Endothelial cell (in vitro differentiated cells): ENCODE measurements around the gene STAM. TPM values are rescaled to one million over a fixed set of nuclear protein-coding genes. Genes with fewer than 3 reads are reported as not detected.
A peak's percentile ranks its signal among the peaks of the same experiment; 100 is the strongest.

Source experiments
- DNase-seq: peaks from one replicate; pipeline ENCODE4 v3.0.0; 2021; ENCODE audit warnings: low spot score
- H3K27ac Mint-ChIP-seq: one replicate; pipeline ENCODE4 v1.8.0; 2021; ENCODE audit warnings: mixed read lengths, inconsistent platforms; ENCODE audit not compliant: unreplicated experiment
- H3K27me3 Mint-ChIP-seq: one replicate; pipeline ENCODE4 v1.8.0; 2021; ENCODE audit warnings: mild to moderate bottlenecking, moderate library complexity, mixed read lengths, inconsistent platforms; ENCODE audit not compliant: unreplicated experiment
- H3K36me3 Mint-ChIP-seq: one replicate; pipeline ENCODE4 v1.8.0; 2021; ENCODE audit warnings: mild to moderate bottlenecking, low read depth, mixed read lengths, inconsistent platforms; ENCODE audit not compliant: unreplicated experiment
- H3K4me1 Mint-ChIP-seq: one replicate; pipeline ENCODE4 v1.8.0; 2021; ENCODE audit warnings: mild to moderate bottlenecking, mixed read lengths, inconsistent platforms; ENCODE audit not compliant: unreplicated experiment
- H3K4me3 Mint-ChIP-seq: one replicate; pipeline ENCODE4 v1.8.0; 2021; ENCODE audit warnings: mild to moderate bottlenecking, mixed read lengths, inconsistent platforms; ENCODE audit not compliant: unreplicated experiment
- H3K9me3 Mint-ChIP-seq: one replicate; pipeline ENCODE4 v1.8.0; 2021; ENCODE audit warnings: mixed read lengths, inconsistent platforms; ENCODE audit not compliant: unreplicated experiment
- total RNA-seq: library from RNA; stranded (reverse); fragmentation: NEBNext Ultra II Directional; extraction: Animal tissue kit (Norgen Biotek cat#: 25700); gene quantifications from one replicate; pipeline ENCODE4 v1.2.1, GENCODE V29; 2021; ENCODE audit not compliant: unreplicated experiment
- TF ChIP-seq, protein P1 (sequence below): fragments of 200-600 bp; sonication (generic); IDR thresholded peaks from one replicate; pipeline ENCODE4 v1.5.0; 2021; ENCODE audit warnings: antibody characterized with exemption; ENCODE audit not compliant: unreplicated experiment

STAM gene
- total RNA-seq, 1 donor from 2014 or later, result 22.0 TPM

GRCh38 chr10:17645621-17646345 lies 1.8 kb downstream of the STAM start:
- Mint-ChIP-seq H3K36me3 (no peaks in the 10 kb centered on the region), H3K4me3 (no peak overlapping the region), H3K27me3 (no peaks in the 10 kb centered on the region), H3K9me3 (no peaks in the 10 kb centered on the region), H3K4me1 (peaks cover 30% of the 10 kb centered on the region), H3K27ac (peak overlapping the region; percentile 72)
- TF ChIP-seq, protein P1, sequence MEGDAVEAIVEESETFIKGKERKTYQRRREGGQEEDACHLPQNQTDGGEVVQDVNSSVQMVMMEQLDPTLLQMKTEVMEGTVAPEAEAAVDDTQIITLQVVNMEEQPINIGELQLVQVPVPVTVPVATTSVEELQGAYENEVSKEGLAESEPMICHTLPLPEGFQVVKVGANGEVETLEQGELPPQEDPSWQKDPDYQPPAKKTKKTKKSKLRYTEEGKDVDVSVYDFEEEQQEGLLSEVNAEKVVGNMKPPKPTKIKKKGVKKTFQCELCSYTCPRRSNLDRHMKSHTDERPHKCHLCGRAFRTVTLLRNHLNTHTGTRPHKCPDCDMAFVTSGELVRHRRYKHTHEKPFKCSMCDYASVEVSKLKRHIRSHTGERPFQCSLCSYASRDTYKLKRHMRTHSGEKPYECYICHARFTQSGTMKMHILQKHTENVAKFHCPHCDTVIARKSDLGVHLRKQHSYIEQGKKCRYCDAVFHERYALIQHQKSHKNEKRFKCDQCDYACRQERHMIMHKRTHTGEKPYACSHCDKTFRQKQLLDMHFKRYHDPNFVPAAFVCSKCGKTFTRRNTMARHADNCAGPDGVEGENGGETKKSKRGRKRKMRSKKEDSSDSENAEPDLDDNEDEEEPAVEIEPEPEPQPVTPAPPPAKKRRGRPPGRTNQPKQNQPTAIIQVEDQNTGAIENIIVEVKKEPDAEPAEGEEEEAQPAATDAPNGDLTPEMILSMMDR, result no peak
- no peak for DNase-seq

DNA sequence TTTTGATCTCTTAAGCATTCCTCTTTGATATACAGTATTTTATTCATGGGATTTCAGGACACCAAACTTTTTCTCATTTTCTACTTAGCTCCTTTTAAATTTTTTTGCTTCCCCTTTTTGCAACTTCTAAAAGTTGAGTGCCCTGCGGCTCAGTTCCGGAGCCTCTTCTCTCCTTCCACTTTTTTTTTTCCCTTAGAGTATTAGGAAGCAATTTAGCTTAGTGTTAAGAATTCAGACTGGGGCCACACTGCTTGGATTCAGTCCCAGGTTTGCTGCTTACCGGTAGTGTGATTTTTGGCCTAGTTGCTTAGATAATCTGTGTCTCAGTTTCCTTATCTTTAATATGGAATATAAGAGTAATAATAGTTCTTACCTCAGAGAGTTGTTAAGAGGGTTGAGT lies 3.4 kb downstream of the STAM start:
- peaks cover 30% of the 10 kb centered on the region for H3K4me1 Mint-ChIP-seq
- TF ChIP-seq, protein P1, result no peak

GRCh38 chr10:17648243-17649035 lies 4.5 kb downstream of the STAM start:
- H3K9me3 Mint-ChIP-seq, result no peaks in the 10 kb centered on the region
- TF ChIP-seq, protein P1, result no peak
- DNase-seq, result no peak
- no peak overlapping the region for H3K27ac Mint-ChIP-seq
- H3K36me3 Mint-ChIP-seq, result peaks cover 2% of the 10 kb centered on the region
- no peaks in the 10 kb centered on the region for H3K27me3 Mint-ChIP-seq
- H3K4me3 Mint-ChIP-seq, result no peak overlapping the region
- H3K4me1 Mint-ChIP-seq, result peaks cover 29% of the 10 kb centered on the region

More for the DNA sequence above, 3.4 kb downstream of the STAM start:
- DNase-seq, result no peak
- Mint-ChIP-seq H3K9me3 (no peaks in the 10 kb centered on the region), H3K4me3 (no peak overlapping the region), H3K27ac (no peak overlapping the region), H3K27me3 (no peaks in the 10 kb centered on the region), H3K36me3 (no peaks in the 10 kb centered on the region)

DNA sequence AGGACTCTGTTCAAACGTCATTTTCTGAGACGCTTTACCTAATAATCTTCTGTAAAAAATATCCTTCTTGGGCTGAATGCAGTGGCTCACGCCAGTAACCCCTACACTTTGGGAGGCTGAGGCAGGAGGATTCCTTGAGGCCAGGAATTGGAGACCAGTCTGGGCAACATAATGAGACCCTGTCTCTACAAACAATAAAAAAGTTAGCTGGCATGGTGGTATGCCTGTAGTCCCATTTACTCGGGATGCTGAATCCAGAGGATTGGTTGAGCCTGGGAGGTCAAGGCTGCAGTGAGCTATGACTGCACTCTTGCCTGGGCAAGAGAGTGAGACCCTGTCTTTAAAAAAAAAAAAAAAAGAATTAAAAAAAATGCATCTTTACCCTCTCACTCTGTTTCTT lies 5.1 kb downstream of the STAM start:
- no peaks in the 10 kb centered on the region for H3K9me3 Mint-ChIP-seq
- TF ChIP-seq, protein P1, result no peak
- peaks cover 8% of the 10 kb centered on the region for H3K36me3 Mint-ChIP-seq
- no peak overlapping the region for H3K4me3 Mint-ChIP-seq
- peaks cover 25% of the 10 kb centered on the region for H3K4me1 Mint-ChIP-seq
- no peaks in the 10 kb centered on the region for H3K27me3 Mint-ChIP-seq
- DNase-seq, result no peak
- peak overlapping the region; percentile 22 for H3K27ac Mint-ChIP-seq

GRCh38 chr10:17649836-17650235 lies 5.9 kb downstream of the STAM start:
- Mint-ChIP-seq H3K27ac (no peak overlapping the region), H3K36me3 (peaks cover 8% of the 10 kb centered on the region), H3K4me3 (no peak overlapping the region), H3K9me3 (no peaks in the 10 kb centered on the region), H3K27me3 (no peaks in the 10 kb centered on the region), H3K4me1 (peaks cover 17% of the 10 kb centered on the region)
- TF ChIP-seq, protein P1, result no peak
- no peak for DNase-seq
